SK-N-SH (cell line): Measurements from ENCODE around the gene VDR. TPM values are rescaled to one million over a fixed set of nuclear protein-coding genes. Genes with fewer than 3 reads are reported as not detected.

Source experiments
- CTCF ChIA-PET: fragments of 300-600, 350-600 bp; formaldehyde crosslinking; extraction: SDS; loops from one replicate; lab custom pipeline; 2021; lab: Yijun Ruan, JAX
- POLR2A ChIA-PET: fragments of 350-600 bp; sonication (Branson Sonifier 250); formaldehyde crosslinking; extraction: SDS; loops from one replicate; lab custom pipeline; 2020; ENCODE audit warnings: antibody characterized with exemption, inconsistent platforms; lab: Yijun Ruan, JAX
- DNase-seq: peaks from one replicate; pipeline ENCODE4 v3.0.0; 2012
- H2AFZ ChIP-seq: fragments of 200-600 bp; sonication (generic); 2 replicates; pipeline ENCODE4 v1.8.1; 2016; ENCODE audit warnings: antibody characterized with exemption, mild to moderate bottlenecking, low read depth
- H3F3A ChIP-seq: fragments of 200-600 bp; sonication (generic); replicated peaks from 2 replicates; pipeline ENCODE3; 2016; ENCODE audit warnings: antibody characterized with exemption, mild to moderate bottlenecking; ENCODE audit not compliant: insufficient read depth
- H3K27ac ChIP-seq, 2 experiments: fragments of 200-500 bp in 1 of 2; fragments of 200-600 bp in 1 of 2; sonication (Bioruptor generic) in 1 of 2; sonication (generic), shearing (Covaris generic) in 1 of 2; 2 replicates each; pipeline versions ENCODE4 v1.5.1 to v1.6.1; 2014 to 2016; ENCODE audit warnings: low read depth in 2 of 2, inconsistent platforms in 1 of 2, low read length in 1 of 2, mild to moderate bottlenecking in 1 of 2, mixed read lengths in 1 of 2
- H3K27me3 ChIP-seq: fragments of 200-600 bp; sonication (generic), shearing (Covaris generic); 2 replicates; pipeline ENCODE4 v1.6.1; 2016; ENCODE audit warnings: mixed run types; ENCODE audit not compliant: insufficient read depth
- H3K36me3 ChIP-seq, 2 experiments: fragments of 200-500 bp in 1 of 2; fragments of 200-600 bp in 1 of 2; sonication (Bioruptor generic) in 1 of 2; sonication (generic) in 1 of 2; replicated peaks in 1 of 2; 2 replicates each; pipeline versions ENCODE3 to v1.5.1; 2014 to 2016; ENCODE audit warnings: low read length in 1 of 2, mild to moderate bottlenecking in 1 of 2; ENCODE audit not compliant: insufficient read depth in 2 of 2, control insufficient read depth in 1 of 2
- H3K4me1 ChIP-seq, 2 experiments: fragments of 200-500 bp in 1 of 2; fragments of 200-600 bp in 1 of 2; sonication (Bioruptor generic) in 1 of 2; sonication (generic), shearing (Covaris generic) in 1 of 2; 2 replicates each; pipeline versions ENCODE4 v1.5.1 to v1.6.1; 2014 to 2016; ENCODE audit warnings: low read depth in 1 of 2, low read length in 1 of 2, mixed run types in 1 of 2; ENCODE audit not compliant: insufficient read depth in 2 of 2, control insufficient read depth in 1 of 2
- H3K4me2 ChIP-seq: fragments of 200-600 bp; sonication (generic), shearing (Covaris generic); 2 replicates; pipeline ENCODE4 v1.6.1; 2017; ENCODE audit warnings: mixed run types
- H3K4me3 ChIP-seq, 2 experiments: fragments of 200-500 bp in 1 of 2; fragments of 200-600 bp in 1 of 2; sonication (Bioruptor generic) in 1 of 2; sonication (generic), shearing (Covaris generic) in 1 of 2; 2 replicates each; pipeline versions ENCODE4 v1.5.1 to v1.8.1; 2014 to 2016; ENCODE audit warnings: low read depth in 2 of 2, inconsistent platforms in 1 of 2, low read length in 1 of 2, mild to moderate bottlenecking in 1 of 2, mixed read lengths in 1 of 2, moderate library complexity in 1 of 2
- H3K79me2 ChIP-seq: fragments of 200-600 bp; sonication (generic); 2 replicates; pipeline ENCODE4 v1.8.1; 2017; ENCODE audit warnings: mild to moderate bottlenecking; ENCODE audit not compliant: insufficient read depth
- H3K9ac ChIP-seq: fragments of 200-600 bp; sonication (generic); 2 replicates; pipeline ENCODE4 v1.6.1; 2017; ENCODE audit warnings: mixed run types
- H3K9me2 ChIP-seq: fragments of 200-600 bp; sonication (generic); 2 replicates; pipeline ENCODE4 v1.6.1; 2017; ENCODE audit warnings: mixed run types
- H3K9me3 ChIP-seq: fragments of 200-600 bp; sonication (generic); 2 replicates; pipeline ENCODE4 v1.6.1; 2017; ENCODE audit warnings: mixed run types, mild to moderate bottlenecking, moderate library complexity
- H4K20me1 ChIP-seq: fragments of 200-600 bp; sonication (generic); 2 replicates; pipeline ENCODE4 v1.6.1; 2017; ENCODE audit warnings: mild to moderate bottlenecking, mixed run types; ENCODE audit not compliant: insufficient read depth
- CHD2 ChIP-seq: fragments of 150-350 bp; IDR thresholded peaks from 2 replicates; pipeline ENCODE4 v1.6.1; 2018; ENCODE audit warnings: low read length; ENCODE audit not compliant: partially characterized antibody
- CTCF ChIP-seq: fragments of 200-600 bp; sonication (generic); IDR thresholded peaks from 2 replicates; pipeline ENCODE4 v1.6.1; 2017; ENCODE audit warnings: antibody characterized with exemption, mild to moderate bottlenecking, moderate library complexity
- EZH2phosphoT487 ChIP-seq: fragments of 200-600 bp; sonication (generic); IDR thresholded peaks from 2 replicates; pipeline ENCODE4 v1.6.1; 2017; ENCODE audit warnings: low read depth, mixed run types, mild to moderate bottlenecking, antibody characterized with exemption, moderate library complexity, borderline replicate concordance
- FOSL2 ChIP-seq: IDR thresholded peaks from 2 replicates; pipeline ENCODE4 v1.4.0; 2012; ENCODE audit warnings: low read depth, mild to moderate bottlenecking, moderate library complexity, borderline replicate concordance
- FOXJ3 ChIP-seq: sonication (generic); formaldehyde crosslinking; IDR thresholded peaks from 2 replicates; pipeline ENCODE4 v1.5.1; 2020; ENCODE audit warnings: mild to moderate bottlenecking, missing genetic modification reagents
- GABPA ChIP-seq: IDR thresholded peaks from 2 replicates; pipeline ENCODE4 v1.4.0; 2012; ENCODE audit warnings: low read depth, mild to moderate bottlenecking
- GATA2 ChIP-seq: sonication (generic); formaldehyde crosslinking; IDR thresholded peaks from 2 replicates; pipeline ENCODE4 v1.5.0; 2020; ENCODE audit warnings: mild to moderate bottlenecking, missing genetic modification reagents
- NFIC ChIP-seq: IDR thresholded peaks from 2 replicates; pipeline ENCODE4 v1.4.0; 2012; ENCODE audit warnings: borderline replicate concordance
- NRF1 ChIP-seq: IDR thresholded peaks from 2 replicates; pipeline ENCODE4 v1.6.1; 2012; ENCODE audit warnings: low read depth, mild to moderate bottlenecking, low read length
- PBX3 ChIP-seq: IDR thresholded peaks from 2 replicates; pipeline ENCODE4; 2012
- RCOR1 ChIP-seq: fragments of 150-350 bp; IDR thresholded peaks from 2 replicates; pipeline ENCODE4 v1.6.1; 2017; ENCODE audit warnings: antibody characterized with exemption, low read length
- RFX5 ChIP-seq: IDR thresholded peaks from 2 replicates; pipeline ENCODE4 v1.6.1; 2012; ENCODE audit warnings: mild to moderate bottlenecking, improper control_type of control experiment, low read length
- SIN3A ChIP-seq: IDR thresholded peaks from 2 replicates; pipeline ENCODE4 v1.6.1; 2012; ENCODE audit warnings: low read depth, mild to moderate bottlenecking, low read length, moderate library complexity, borderline replicate concordance
- SMC3 ChIP-seq: IDR thresholded peaks from 2 replicates; pipeline ENCODE4 v1.6.1; 2012; ENCODE audit warnings: low read depth, low read length, improper control_type of control experiment
- TAF1 ChIP-seq: IDR thresholded peaks from 2 replicates; pipeline ENCODE4 v1.6.1; 2012; ENCODE audit warnings: low read depth, mild to moderate bottlenecking, low read length, moderate library complexity, borderline replicate concordance
- TEAD4 ChIP-seq: IDR thresholded peaks from 2 replicates; pipeline ENCODE4 v1.4.0; 2012; ENCODE audit warnings: mild to moderate bottlenecking, borderline replicate concordance; ENCODE audit not compliant: insufficient read depth
- USF1 ChIP-seq: IDR thresholded peaks from 2 replicates; pipeline ENCODE4 v1.4.0; 2012; ENCODE audit warnings: low read depth, borderline replicate concordance
- YY1 ChIP-seq: IDR thresholded peaks from 2 replicates; pipeline ENCODE4 v1.4.0; 2012; ENCODE audit warnings: low read depth, mild to moderate bottlenecking
- WGBS: methylation state at CpG from one replicate; pipeline ENCODE4 v1.1.6; 2017; ENCODE audit warnings: low lambda C conversion rate; 5-methylcytosine and 5-hydroxymethylcytosine counted together
- polyA plus RNA-seq, 3 experiments: library from polyadenylated mRNA; depleted of rRNA; stranded (reverse); fragments of >200 nt; gene quantifications; 2 replicates each; pipeline ENCODE4 v1.2.3, GENCODE V29; 2012

VDR gene
- polyA plus RNA-seq, 1 of the 3 experiments (the other 2 are of a cell fraction): 0.33 TPM

- ChIA-PET CTCF (interaction anchor here (0.6 to 15.5 kb wide), 16 partner anchors 9 to 148 kb away, joined by 3 to 247 read pairs (median 4); partner anchors contain the start of genes HDAC7, RPAP3 and SLC48A1), POLR2A (interaction anchor here (1.0 to 1.2 kb wide), 2 partner anchors 11 to 35 kb away, joined by 3 to 5 read pairs; no protein-coding TSS in a partner anchor)
- Histone ChIP-seq H3K9me2 (no peaks in the 10 kb centered on the region), H3F3A (no peaks in the 10 kb centered on the region), H3K27me3 (no peaks in the 10 kb centered on the region), H3K4me3 (no peak overlapping the region), H3K79me2 (peaks cover 88% of the 10 kb centered on the region), H3K27ac (no peak overlapping the region; a peak in 1 of 4 replicates), H3K4me2 (0 out of 2 replicates have a peak overlapping the region, but pooled peaks have one; percentile 19), H3K9ac (no peak overlapping the region), H3K9me3 (no peaks in the 10 kb centered on the region), H3K36me3 (peaks cover 26 to 29% of the 10 kb centered on the region in 2 experiments), H2AFZ (no peak overlapping the region), H3K4me1 (peaks cover 18 to 41% of the 10 kb centered on the region in 2 experiments; a peak in 2 of 4 replicates), H4K20me1 (peaks cover 90% of the 10 kb centered on the region)
- DNase-seq: peak; percentile 52
- WGBS: 71% methylated on average over 5 of the region's 5 CpGs
- TF ChIP-seq GATA2 (CRISPR knock-in tag) (peak; percentile 63), TAF1 (no peak), CTCF (peak; percentile 39)
These were observed 102.5 kb downstream of the VDR start for GRCh38 chr12:47802312-47802711.

GRCh38 chr12:47801904-47802246 is 102.9 kb downstream of the VDR start:
- no peaks in the 10 kb centered on the region for H3K9me2 ChIP-seq
- H3K9ac ChIP-seq: no peak overlapping the region
- H3K27me3 ChIP-seq: no peaks in the 10 kb centered on the region
- 90% methylated on average over 9 of the region's 9 CpGs for WGBS
- no peaks in the 10 kb centered on the region for H3F3A ChIP-seq
- H3K9me3 ChIP-seq: no peaks in the 10 kb centered on the region
- H2AFZ ChIP-seq: no peak overlapping the region
- no peak for DNase-seq
- H3K27ac ChIP-seq: peak overlapping the region in 1 of 2 experiments; percentile 26; a peak in 1 of 4 replicates
- H3K4me1 ChIP-seq: peaks cover 14 to 40% of the 10 kb centered on the region in 2 experiments; a peak in 2 of 4 replicates
- CTCF ChIA-PET: interaction anchor here (0.7 to 15.5 kb wide), 16 partner anchors 10 to 148 kb away, joined by 3 to 247 read pairs (median 4); partner anchors contain the start of genes HDAC7, RPAP3 and SLC48A1
- 0 out of 2 replicates have a peak overlapping the region, but pooled peaks have one; percentile 19 for H3K4me2 ChIP-seq
- no peak for TF ChIP-seq RFX5
- no peak for TF ChIP-seq CHD2
- no peak for TF ChIP-seq RCOR1
- TF ChIP-seq TEAD4: no peak
- TF ChIP-seq FOSL2: no peak
- TF ChIP-seq SMC3: no peak
- no peak for TF ChIP-seq FOXJ3
- TF ChIP-seq NFIC: no peak
- no peak for TF ChIP-seq PBX3
- no peak for TF ChIP-seq NRF1
- TF ChIP-seq EZH2phosphoT487: no peak
- TF ChIP-seq YY1: no peak
- no peak for TF ChIP-seq SIN3A
- no peak for TF ChIP-seq GABPA
- TF ChIP-seq USF1: no peak
- TF ChIP-seq, all 33 proteins: peak for 0
- peaks cover 84% of the 10 kb centered on the region for H3K79me2 ChIP-seq
- no peak overlapping the region for H3K4me3 ChIP-seq
- POLR2A ChIA-PET: interaction anchor here (1.0 to 1.2 kb wide), 2 partner anchors 11 to 36 kb away, joined by 3 to 5 read pairs; no protein-coding TSS in a partner anchor
- peaks cover 86% of the 10 kb centered on the region for H4K20me1 ChIP-seq
- H3K36me3 ChIP-seq: peaks cover 30% of the 10 kb centered on the region in 2 experiments
